ENCODE results near the gene PTTG1. TPM values are rescaled to one million over a fixed set of nuclear protein-coding genes. Genes with fewer than 3 reads are reported as not detected.

The PTTG1 gene
- total RNA-seq, 1 experiment from 2014 or later, result 245 TPM

DNA sequence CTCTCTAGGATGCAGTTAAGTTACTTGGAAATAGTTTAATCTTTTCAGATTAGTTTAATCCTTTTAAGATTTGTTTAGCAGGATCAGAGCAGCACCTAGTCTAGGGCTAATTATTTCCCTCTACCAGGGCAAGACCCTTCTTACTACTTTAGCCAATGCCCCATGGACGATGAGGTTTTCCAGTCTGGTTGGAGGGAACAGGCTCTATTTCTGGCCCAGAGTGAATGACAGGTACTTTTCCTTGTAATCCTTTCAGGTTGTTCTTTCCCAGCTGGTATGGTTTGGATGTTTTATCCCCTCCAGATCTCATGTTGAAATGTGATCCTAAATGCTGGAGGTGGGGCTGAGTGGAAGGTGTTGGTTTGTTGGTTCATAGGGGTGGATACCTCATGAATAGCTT, 27.2 kb downstream of the PTTG1 start:
- ChIA-PET POLR2A (ENCODE audit: unreplicated experiment) (no interaction called here), CTCF (interaction anchor here (0.9 kb wide), 1 partner anchor 9 kb away, joined by 6 read pairs; no protein-coding TSS in a partner anchor)
- Histone ChIP-seq H3K27me3 (ENCODE audit: low read length) (no peaks in the 10 kb centered on the region), H3K9me2 (replicated peaks; ENCODE audit: low read length) (no peaks in the 10 kb centered on the region), H3F3A (ENCODE audit: low read length, unreplicated experiment) (no peaks in the 10 kb centered on the region), H3K4me3 (ENCODE audit: low read length) (no peak overlapping the region), H2AFZ (ENCODE audit: low read length) (no peak overlapping the region), H3K9me3 (ENCODE audit: low read length) (no peaks in the 10 kb centered on the region), H3K27ac (ENCODE audit: low read length) (no peak overlapping the region), H4K20me1 (ENCODE audit: low read length) (no peaks in the 10 kb centered on the region), H3K9ac (ENCODE audit: low read length) (no peak overlapping the region), H3K36me3 (ENCODE audit: low read depth, low read length) (no peaks in the 10 kb centered on the region), H3K4me2 (ENCODE audit: low read length) (no peak overlapping the region), H3K79me2 (ENCODE audit: low read length) (no peaks in the 10 kb centered on the region), H3K4me1 (ENCODE audit: insufficient read depth, low read length) (no peaks in the 10 kb centered on the region)
- no TSS peak for BruUV-seq (replicated peaks)
- DNase-seq (no peak), ATAC-seq (no peak)
- TF ChIP-seq EZH2 (IDR thresholded peaks at IDR 0.05; ENCODE audit: low read length, unreplicated experiment) (no peak), EZH2phosphoT487 (IDR thresholded peaks at IDR 0.05; ENCODE audit: borderline replicate concordance, low read length) (no peak), CTCF (conservative IDR thresholded peaks at IDR 0.05; ENCODE audit: low read depth, low read length) (no peak)
- intact Hi-C loops (cut with micrococcal nuclease), result no loop called here

DNA sequence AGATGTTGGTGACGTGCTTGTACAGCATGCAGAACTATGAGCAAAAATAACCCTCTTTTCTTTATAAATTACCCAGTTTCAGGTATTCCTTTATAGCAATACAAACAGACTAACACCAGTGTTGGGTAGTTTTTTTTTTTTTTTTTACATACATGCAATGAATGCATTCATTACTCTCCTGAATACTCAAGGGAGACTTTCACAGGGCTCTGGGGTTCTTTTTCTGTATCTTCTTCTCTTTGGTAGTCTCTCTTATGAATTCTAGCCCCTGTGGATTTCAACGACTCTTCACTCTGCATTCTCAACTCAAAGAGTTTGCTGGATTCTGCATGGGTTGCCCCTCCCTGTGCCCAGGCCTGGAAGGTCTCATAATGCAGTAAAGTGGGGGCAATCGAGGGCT, 27.8 kb downstream of the PTTG1 start:
- Histone ChIP-seq H3K9me3 (ENCODE audit: low read length) (no peaks in the 10 kb centered on the region), H3K27ac (ENCODE audit: low read length) (no peak overlapping the region), H3F3A (ENCODE audit: low read length, unreplicated experiment) (no peaks in the 10 kb centered on the region), H2AFZ (ENCODE audit: low read length) (no peak overlapping the region), H3K9ac (ENCODE audit: low read length) (no peak overlapping the region), H3K4me1 (ENCODE audit: insufficient read depth, low read length) (no peaks in the 10 kb centered on the region), H3K36me3 (ENCODE audit: low read depth, low read length) (no peaks in the 10 kb centered on the region), H4K20me1 (ENCODE audit: low read length) (no peaks in the 10 kb centered on the region), H3K9me2 (replicated peaks; ENCODE audit: low read length) (no peaks in the 10 kb centered on the region), H3K4me3 (ENCODE audit: low read length) (no peak overlapping the region), H3K27me3 (ENCODE audit: low read length) (no peaks in the 10 kb centered on the region), H3K79me2 (ENCODE audit: low read length) (no peaks in the 10 kb centered on the region), H3K4me2 (ENCODE audit: low read length) (no peak overlapping the region)
- CTCF ChIA-PET, result interaction anchor here (0.9 kb wide), 1 partner anchor 10 kb away, joined by 6 read pairs; no protein-coding TSS in a partner anchor
- TF ChIP-seq CTCF (conservative IDR thresholded peaks at IDR 0.05; ENCODE audit: low read depth, low read length) (no peak), EZH2phosphoT487 (IDR thresholded peaks at IDR 0.05; ENCODE audit: borderline replicate concordance, low read length) (no peak)
- no TSS peak for BruUV-seq (replicated peaks)
- ATAC-seq (no peak), DNase-seq (no peak)
- intact Hi-C loops (cut with micrococcal nuclease), result no loop called here
- POLR2A ChIA-PET (ENCODE audit: unreplicated experiment), result no interaction called here

DNA sequence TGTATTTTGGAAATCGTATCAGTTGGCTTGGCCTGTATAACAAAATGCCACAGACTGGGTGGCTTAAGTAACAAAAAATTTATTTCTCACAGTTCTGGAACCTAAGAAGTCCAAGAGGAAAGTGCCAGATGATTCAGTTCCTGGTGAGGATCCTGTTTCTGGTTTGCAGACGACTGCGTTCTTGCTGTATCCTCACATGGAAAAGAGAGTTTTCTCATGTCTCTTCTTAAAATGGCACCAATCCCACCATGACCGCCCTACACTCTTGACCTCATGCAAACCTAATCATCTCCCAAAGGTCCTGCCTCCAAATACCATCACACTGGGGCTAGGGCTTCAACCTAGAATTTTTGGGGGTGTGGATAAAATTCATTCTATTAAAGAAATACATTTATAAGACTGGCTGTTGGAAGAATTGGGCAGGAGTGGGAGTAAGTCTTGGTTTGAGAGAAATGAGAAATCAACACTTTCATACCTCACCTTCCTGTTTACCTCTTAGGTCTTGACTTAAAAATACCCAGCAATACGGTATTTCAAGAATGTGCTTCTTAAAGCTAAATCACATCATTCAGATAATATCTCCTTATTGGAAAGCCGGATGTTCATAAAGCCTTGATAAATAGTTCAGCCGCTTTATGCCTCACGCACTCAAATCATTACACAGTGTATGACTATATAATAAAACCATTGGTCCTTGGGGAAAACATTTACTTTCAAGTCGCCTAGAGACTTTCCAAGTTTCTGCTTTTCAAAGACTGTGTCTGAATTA, 28.7 kb downstream of the PTTG1 start:
- H4K20me1 ChIP-seq (ENCODE audit: low read length), result no peaks in the 10 kb centered on the region
- no peaks in the 10 kb centered on the region for H3K27me3 ChIP-seq (ENCODE audit: low read length)
- no peak overlapping the region for H3K9ac ChIP-seq (ENCODE audit: low read length)
- no TSS peak for BruUV-seq (replicated peaks)
- DNase-seq (no peak), ATAC-seq (no peak)
- H3K4me1 ChIP-seq (ENCODE audit: insufficient read depth, low read length), result no peaks in the 10 kb centered on the region
- intact Hi-C loops (cut with micrococcal nuclease), result no loop called here
- no peak overlapping the region for H3K4me3 ChIP-seq (ENCODE audit: low read length)
- POLR2A ChIA-PET (ENCODE audit: unreplicated experiment), result no interaction called here
- H3K9me3 ChIP-seq (ENCODE audit: low read length), result no peaks in the 10 kb centered on the region
- CTCF ChIA-PET, result no interaction called here
- H2AFZ ChIP-seq (ENCODE audit: low read length), result no peak overlapping the region
- no peak for TF ChIP-seq EZH2phosphoT487 (IDR thresholded peaks at IDR 0.05; ENCODE audit: borderline replicate concordance, low read length)
- TF ChIP-seq CTCF (conservative IDR thresholded peaks at IDR 0.05; ENCODE audit: low read depth, low read length), result no peak
- TF ChIP-seq EZH2 (IDR thresholded peaks at IDR 0.05; ENCODE audit: low read length, unreplicated experiment), result no peak
- no peak overlapping the region for H3K27ac ChIP-seq (ENCODE audit: low read length)
- no peaks in the 10 kb centered on the region for H3K9me2 ChIP-seq (replicated peaks; ENCODE audit: low read length)
- H3K79me2 ChIP-seq (ENCODE audit: low read length), result no peaks in the 10 kb centered on the region
- H3K36me3 ChIP-seq (ENCODE audit: low read depth, low read length), result no peaks in the 10 kb centered on the region
- H3K4me2 ChIP-seq (ENCODE audit: low read length), result no peak overlapping the region
- no peaks in the 10 kb centered on the region for H3F3A ChIP-seq (ENCODE audit: low read length, unreplicated experiment)

Data from PC-3 (cell line).